ENCODE data around the gene EMILIN1.

DNA sequence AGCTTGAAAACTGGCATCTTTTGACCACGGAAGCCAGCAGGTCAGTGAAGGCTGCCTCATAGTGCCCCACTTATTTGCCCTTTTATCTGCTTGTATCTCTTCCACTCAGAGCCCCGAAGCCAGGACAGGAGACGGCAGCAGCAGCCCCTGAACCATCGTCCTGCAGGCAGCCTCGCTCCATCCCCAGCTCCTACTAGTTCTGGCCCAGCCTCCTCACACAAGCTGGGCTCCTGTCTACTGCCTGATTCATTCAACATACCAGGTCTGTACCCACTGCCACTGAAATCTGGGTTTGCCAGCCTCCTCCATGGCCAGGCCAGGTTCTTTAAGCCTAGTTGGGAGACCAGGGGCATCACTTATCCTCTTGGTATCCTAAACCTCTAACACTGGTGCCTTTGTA lies 11.0 kb upstream of the EMILIN1 start:
- TF ChIP-seq, protein P1, sequence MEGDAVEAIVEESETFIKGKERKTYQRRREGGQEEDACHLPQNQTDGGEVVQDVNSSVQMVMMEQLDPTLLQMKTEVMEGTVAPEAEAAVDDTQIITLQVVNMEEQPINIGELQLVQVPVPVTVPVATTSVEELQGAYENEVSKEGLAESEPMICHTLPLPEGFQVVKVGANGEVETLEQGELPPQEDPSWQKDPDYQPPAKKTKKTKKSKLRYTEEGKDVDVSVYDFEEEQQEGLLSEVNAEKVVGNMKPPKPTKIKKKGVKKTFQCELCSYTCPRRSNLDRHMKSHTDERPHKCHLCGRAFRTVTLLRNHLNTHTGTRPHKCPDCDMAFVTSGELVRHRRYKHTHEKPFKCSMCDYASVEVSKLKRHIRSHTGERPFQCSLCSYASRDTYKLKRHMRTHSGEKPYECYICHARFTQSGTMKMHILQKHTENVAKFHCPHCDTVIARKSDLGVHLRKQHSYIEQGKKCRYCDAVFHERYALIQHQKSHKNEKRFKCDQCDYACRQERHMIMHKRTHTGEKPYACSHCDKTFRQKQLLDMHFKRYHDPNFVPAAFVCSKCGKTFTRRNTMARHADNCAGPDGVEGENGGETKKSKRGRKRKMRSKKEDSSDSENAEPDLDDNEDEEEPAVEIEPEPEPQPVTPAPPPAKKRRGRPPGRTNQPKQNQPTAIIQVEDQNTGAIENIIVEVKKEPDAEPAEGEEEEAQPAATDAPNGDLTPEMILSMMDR (conservative IDR thresholded peaks at IDR 0.05; ENCODE audit: low read depth, low read length) = no peak
- TF ChIP-seq EZH2 (IDR thresholded peaks at IDR 0.05; ENCODE audit: borderline replicate concordance, low read depth, low read length, poor library complexity, severe bottlenecking) = no peak
